CD4-positive, alpha-beta T cell (primary cell): ENCODE measurements around the gene ERICH4. TPM values are rescaled to one million over a fixed set of nuclear protein-coding genes. Genes with fewer than 3 reads are reported as not detected.
A peak's percentile ranks its signal among the peaks of the same experiment; 100 is the strongest.

Experiments
- ATAC-seq: fragments of 200-7000 bp; cut with Tn5 transposase; one replicate; pipeline ENCODE4 v1.10.0; 2022; ENCODE audit warnings: mild to moderate bottlenecking; ENCODE audit not compliant: poor library complexity
- CTCF ChIA-PET: fragments of 350-600 bp; sonication (Branson Sonifier 250); formaldehyde crosslinking; loops from one replicate; lab custom pipeline; 2021; ENCODE audit warnings: antibody characterized with exemption, inconsistent platforms; lab: Charles Lee
- POLR2A ChIA-PET: fragments of 350-600 bp; sonication (Branson Sonifier 250); formaldehyde crosslinking; loops from one replicate; lab custom pipeline; 2021; ENCODE audit warnings: antibody characterized with exemption, inconsistent platforms; lab: Charles Lee
- DNase-seq, 14 experiments: peaks; one replicate each; pipeline ENCODE4 v3.0.0-alpha.2; 2013 to 2020; ENCODE audit warnings: mixed read lengths in 2 of 14
- H3K27ac ChIP-seq, 2 donors: one replicate each; pipeline versions ENCODE4 v1.5.1 to v1.7.0; 2013; ENCODE audit warnings: low read length in 2 of 2, low read depth in 1 of 2, mild to moderate bottlenecking in 1 of 2
- H3K27me3 ChIP-seq, 2 experiments: 1 replicate in 1 of 2; 2 replicates in 1 of 2; pipeline versions ENCODE4 v1.6.1 to v1.7.0; 2013; ENCODE audit warnings: low read length in 2 of 2, control low read depth in 1 of 2, mild to moderate bottlenecking in 1 of 2, moderate library complexity in 1 of 2; ENCODE audit not compliant: insufficient read depth in 2 of 2, control insufficient read depth in 1 of 2
- H3K36me3 ChIP-seq: one replicate; pipeline ENCODE4 v1.6.1; 2013; ENCODE audit warnings: low read length, control low read depth; ENCODE audit not compliant: insufficient read depth
- H3K4me1 ChIP-seq: one replicate; pipeline ENCODE4 v1.6.1; 2013; ENCODE audit warnings: low read length, control low read depth; ENCODE audit not compliant: insufficient read depth
- H3K4me3 ChIP-seq: one replicate; pipeline ENCODE4 v1.5.1; 2013; ENCODE audit warnings: mild to moderate bottlenecking, low read length, moderate library complexity
- H3K9me3 ChIP-seq, 2 experiments: 1 replicate in 1 of 2; 2 replicates in 1 of 2; pipeline versions ENCODE4 v1.6.1 to v1.7.0; 2013; ENCODE audit warnings: low read length in 2 of 2, mild to moderate bottlenecking in 2 of 2, control low read depth in 1 of 2, moderate library complexity in 1 of 2; ENCODE audit not compliant: control insufficient read depth in 1 of 2, insufficient read depth in 1 of 2
- H3K27ac Mint-ChIP-seq: one replicate; pipeline ENCODE4 v1.8.0; 2020; ENCODE audit warnings: mixed read lengths
- H3K27me3 Mint-ChIP-seq: one replicate; pipeline ENCODE4 v1.8.0; 2021; ENCODE audit warnings: mixed read lengths
- H3K36me3 Mint-ChIP-seq: one replicate; pipeline ENCODE4 v1.8.0; 2021; ENCODE audit warnings: low read depth, mixed read lengths
- H3K4me1 Mint-ChIP-seq: one replicate; pipeline ENCODE4 v1.8.0; 2021; ENCODE audit warnings: low read depth, mixed read lengths
- H3K4me3 Mint-ChIP-seq: one replicate; pipeline ENCODE4 v1.8.0; 2020; ENCODE audit warnings: mild to moderate bottlenecking, mixed read lengths
- H3K9me3 Mint-ChIP-seq: one replicate; pipeline ENCODE4 v1.8.0; 2020; ENCODE audit warnings: mixed read lengths
- intact Hi-C, 2 experiments: fragments of 100-400 bp; cut with DNase I in 1 of 2; cut with micrococcal nuclease in 1 of 2; formaldehyde crosslinking; loops; one replicate each; pipeline versions ENCODE4 v1.15.1 to v1.9.0; 2023 to 2025; cut with DNase I, micrococcal nuclease
- total RNA-seq, 174 experiments: library from RNA in 2 of 174; stranded (reverse) in 2 of 174; gene quantifications; one replicate each; pipeline ENCODE4 v1.2.3 and lab custom pipeline; 2021 to 2026
- TF ChIP-seq, protein P1 (sequence below): fragments of 200-600 bp; IDR thresholded peaks from one replicate; pipeline ENCODE4 v1.8.0; 2022; ENCODE audit warnings: antibody characterized with exemption, mild to moderate bottlenecking

ERICH4 gene
- total RNA-seq, 2 experiments from 2014 or later: not detected

DNA sequence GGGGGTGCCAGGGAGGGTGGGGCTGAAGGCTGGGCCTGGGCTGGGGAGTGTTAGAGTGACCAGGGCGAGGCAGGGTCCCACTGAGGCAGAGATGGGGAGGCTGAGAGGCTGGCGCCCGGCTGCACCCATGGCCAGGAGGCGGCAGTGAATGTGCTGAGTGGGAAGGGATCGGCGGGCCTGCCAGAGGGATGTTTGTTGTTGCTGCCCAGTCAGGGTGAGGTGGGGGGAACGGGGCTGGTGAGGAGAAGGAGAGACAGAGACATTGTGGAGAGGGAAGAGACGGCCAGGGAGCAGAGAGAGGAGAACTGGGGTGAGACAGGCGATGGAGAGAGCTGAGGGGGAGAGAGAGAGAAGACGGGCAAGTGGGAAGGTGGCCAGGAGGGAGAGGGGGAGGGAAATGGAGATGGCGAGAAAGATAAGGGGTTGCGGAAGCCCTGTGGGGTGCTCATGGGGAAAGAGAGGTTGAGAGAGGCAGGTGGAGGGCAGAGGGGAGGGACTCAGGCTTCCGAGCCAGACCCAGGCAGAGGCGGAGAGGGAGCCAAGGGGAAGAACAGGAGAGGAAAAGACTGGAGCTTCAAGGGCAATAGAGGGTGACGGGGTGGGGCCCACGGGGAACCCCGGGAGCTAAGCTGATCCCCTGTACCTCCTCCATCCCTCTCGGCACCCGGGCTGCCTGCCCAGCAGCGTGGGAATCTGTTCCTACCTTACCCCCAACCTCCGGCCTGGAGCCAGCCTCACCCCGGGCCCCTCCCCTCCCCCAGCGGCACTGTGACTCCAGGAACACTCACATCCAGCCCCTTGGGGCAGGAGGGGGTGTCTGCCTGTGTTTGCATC, 15.1 kb upstream of the ERICH4 start:
- ChIA-PET CTCF (interaction anchor here (0.5 to 1.2 kb wide), 2 partner anchors 12 to 224 kb away, joined by 3 to 6 read pairs; partner anchors contain the start of gene DMAC2), POLR2A (interaction anchor here (1.7 kb wide), 1 partner anchor 164 kb away, joined by 8 read pairs; the partner anchor contains the start of gene HNRNPUL1)
- Histone ChIP-seq H3K36me3 (peaks cover 45% of the 10 kb centered on the region), H3K4me3 (peak overlapping the region; percentile 54), H3K4me1 (peaks cover 63% of the 10 kb centered on the region), H3K27ac (peak overlapping the region; percentile 41 to 76), H3K27me3 (no peaks in the 10 kb centered on the region), H3K9me3 (peaks cover 0 to under 1% of the 10 kb centered on the region in 2 experiments)
- intact Hi-C loops: no loop called here
- ATAC-seq: peak; percentile 59
- Mint-ChIP-seq H3K36me3 (peaks cover 45% of the 10 kb centered on the region), H3K27me3 (no peaks in the 10 kb centered on the region), H3K4me1 (peaks cover 36% of the 10 kb centered on the region), H3K4me3 (peak overlapping the region; percentile 83), H3K9me3 (no peaks in the 10 kb centered on the region), H3K27ac (peak overlapping the region; percentile 75)
- peak in 10 of 14 experiments; percentile 15 to 81 (median 32) for DNase-seq
- TF ChIP-seq, protein P1, sequence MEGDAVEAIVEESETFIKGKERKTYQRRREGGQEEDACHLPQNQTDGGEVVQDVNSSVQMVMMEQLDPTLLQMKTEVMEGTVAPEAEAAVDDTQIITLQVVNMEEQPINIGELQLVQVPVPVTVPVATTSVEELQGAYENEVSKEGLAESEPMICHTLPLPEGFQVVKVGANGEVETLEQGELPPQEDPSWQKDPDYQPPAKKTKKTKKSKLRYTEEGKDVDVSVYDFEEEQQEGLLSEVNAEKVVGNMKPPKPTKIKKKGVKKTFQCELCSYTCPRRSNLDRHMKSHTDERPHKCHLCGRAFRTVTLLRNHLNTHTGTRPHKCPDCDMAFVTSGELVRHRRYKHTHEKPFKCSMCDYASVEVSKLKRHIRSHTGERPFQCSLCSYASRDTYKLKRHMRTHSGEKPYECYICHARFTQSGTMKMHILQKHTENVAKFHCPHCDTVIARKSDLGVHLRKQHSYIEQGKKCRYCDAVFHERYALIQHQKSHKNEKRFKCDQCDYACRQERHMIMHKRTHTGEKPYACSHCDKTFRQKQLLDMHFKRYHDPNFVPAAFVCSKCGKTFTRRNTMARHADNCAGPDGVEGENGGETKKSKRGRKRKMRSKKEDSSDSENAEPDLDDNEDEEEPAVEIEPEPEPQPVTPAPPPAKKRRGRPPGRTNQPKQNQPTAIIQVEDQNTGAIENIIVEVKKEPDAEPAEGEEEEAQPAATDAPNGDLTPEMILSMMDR: no peak

DNA sequence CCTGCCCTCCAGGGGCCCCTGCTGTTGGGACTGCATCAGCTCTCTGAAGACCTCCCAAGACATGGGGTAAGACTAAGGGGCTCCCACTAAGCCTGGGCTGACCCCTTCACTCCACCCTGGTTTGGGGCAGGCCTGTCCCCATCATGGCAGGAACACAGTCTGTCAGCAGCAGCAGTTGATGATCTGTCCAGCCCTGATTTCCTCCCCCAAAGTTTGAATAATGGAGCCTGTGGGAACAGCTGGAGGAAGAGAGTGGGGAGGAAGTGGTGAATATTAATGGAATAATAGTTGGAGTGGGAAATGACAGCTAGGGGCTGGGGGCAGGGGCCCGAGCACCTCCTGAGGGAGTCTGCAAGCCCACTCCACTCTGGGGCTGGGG, 14.5 kb upstream of the ERICH4 start:
- CTCF ChIA-PET: interaction anchor here (0.5 to 1.2 kb wide), 3 partner anchors 11 to 292 kb away, joined by 3 to 6 read pairs (median 4); partner anchors contain the start of gene DMAC2
- H3K4me3 ChIP-seq: peak overlapping the region; percentile 54

DNA sequence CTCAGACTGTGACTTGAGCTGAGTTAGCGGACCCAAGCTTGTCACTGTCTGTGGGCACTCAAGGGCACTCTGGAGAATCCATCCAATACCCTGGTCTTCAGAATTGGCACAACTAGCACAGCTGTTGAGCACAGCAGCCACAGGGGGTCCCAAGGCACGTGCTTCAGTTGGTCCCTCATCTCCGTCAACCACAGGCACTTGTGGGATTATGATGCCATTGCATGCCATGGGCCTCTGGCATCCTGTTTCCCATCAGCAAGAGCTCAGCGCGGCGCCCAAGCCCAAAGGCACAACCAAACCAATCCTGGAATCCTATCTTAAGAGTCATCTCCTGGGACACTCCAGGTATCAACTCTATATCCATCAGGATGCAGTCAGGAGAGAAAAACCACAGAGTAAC, 12.0 kb upstream of the ERICH4 start:
- ATAC-seq (no peak), DNase-seq (no peak)
- H3K9me3 Mint-ChIP-seq: no peaks in the 10 kb centered on the region
- H3K27me3 Mint-ChIP-seq: no peaks in the 10 kb centered on the region
- Histone ChIP-seq H3K4me1 (peaks cover 42% of the 10 kb centered on the region), H3K9me3 (no peaks in the 10 kb centered on the region), H3K27ac (no peak overlapping the region), H3K4me3 (no peak overlapping the region), H3K27me3 (no peaks in the 10 kb centered on the region), H3K36me3 (peaks cover 37% of the 10 kb centered on the region)
- no peak overlapping the region for H3K4me3 Mint-ChIP-seq
- peaks cover 42% of the 10 kb centered on the region for H3K36me3 Mint-ChIP-seq
- POLR2A ChIA-PET: interaction anchor here (0.7 to 1.0 kb wide), 2 partner anchors 9 to 130 kb away, joined by 3 read pairs; partner anchors contain the start of gene DMAC2
- intact Hi-C loops: loop anchor here in 1 of 2 experiments (10.0 kb wide), 1 partner anchor 1086 kb away; the partner anchor contains the start of genes C19orf47 and PLD3
- H3K4me1 Mint-ChIP-seq: peaks cover 34% of the 10 kb centered on the region
- TF ChIP-seq, protein P1: no peak
- H3K27ac Mint-ChIP-seq: no peak overlapping the region
- CTCF ChIA-PET: no interaction called here

More for the DNA sequence above, 14.5 kb upstream of the ERICH4 start:
- Histone ChIP-seq H3K9me3 (no peaks in the 10 kb centered on the region), H3K27ac (peak overlapping the region; percentile 41 to 76), H3K4me1 (peaks cover 63% of the 10 kb centered on the region), H3K27me3 (no peaks in the 10 kb centered on the region), H3K36me3 (peaks cover 47% of the 10 kb centered on the region)
- intact Hi-C loops: no loop called here
- no peaks in the 10 kb centered on the region for H3K9me3 Mint-ChIP-seq
- no peaks in the 10 kb centered on the region for H3K27me3 Mint-ChIP-seq
- ATAC-seq (no peak), DNase-seq (no peak)
- POLR2A ChIA-PET: interaction anchor here (1.2 to 1.7 kb wide), 2 partner anchors 11 to 164 kb away, joined by 4 to 8 read pairs; partner anchors contain the start of genes DMAC2 and HNRNPUL1
- peak overlapping the region; percentile 75 for H3K27ac Mint-ChIP-seq
- H3K4me1 Mint-ChIP-seq: peaks cover 36% of the 10 kb centered on the region
- TF ChIP-seq, protein P1: no peak
- peaks cover 48% of the 10 kb centered on the region for H3K36me3 Mint-ChIP-seq
- H3K4me3 Mint-ChIP-seq: no peak overlapping the region
